ENCODE data around the gene PSMG4. TPM values are rescaled to one million over a fixed set of nuclear protein-coding genes. Genes with fewer than 3 reads are reported as not detected.

The PSMG4 gene
- total and polyA plus RNA-seq, 9 of the 15 experiments (the other 6 are each of a cell fraction or from before 2014, with no cell fraction given), result 12.9 to 185 (median 52.0) TPM

DNA sequence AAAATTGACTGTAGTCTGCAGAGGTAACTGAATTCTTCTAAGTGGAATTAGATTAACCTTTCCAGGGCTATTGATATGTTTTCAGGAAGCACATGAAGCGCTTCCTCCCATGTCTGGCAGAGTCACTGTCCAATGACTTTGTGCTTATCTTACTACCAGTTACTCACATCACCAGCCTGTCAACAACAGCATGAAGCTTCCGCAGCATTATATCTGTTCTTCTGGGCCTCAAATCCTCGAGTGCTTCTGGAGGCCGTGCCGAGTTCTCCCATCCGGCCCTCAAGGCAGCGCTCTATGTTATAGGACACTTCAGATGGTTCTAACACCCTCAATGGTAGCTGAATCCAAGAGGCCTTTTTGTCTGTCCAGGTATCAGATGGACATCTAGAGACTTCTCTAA lies 33.2 kb downstream of the PSMG4 start (continued):
- no peak for TF ChIP-seq ILK (tag; IDR thresholded peaks at IDR 0.05; ENCODE audit: borderline replicate concordance, low read depth)
- no peak for TF ChIP-seq ZNF668 (CRISPR knock-in tag; IDR thresholded peaks at IDR 0.05)
- no peak for TF ChIP-seq NR3C1 (CRISPR knock-in tag; IDR thresholded peaks at IDR 0.05)
- TF ChIP-seq, protein P1, sequence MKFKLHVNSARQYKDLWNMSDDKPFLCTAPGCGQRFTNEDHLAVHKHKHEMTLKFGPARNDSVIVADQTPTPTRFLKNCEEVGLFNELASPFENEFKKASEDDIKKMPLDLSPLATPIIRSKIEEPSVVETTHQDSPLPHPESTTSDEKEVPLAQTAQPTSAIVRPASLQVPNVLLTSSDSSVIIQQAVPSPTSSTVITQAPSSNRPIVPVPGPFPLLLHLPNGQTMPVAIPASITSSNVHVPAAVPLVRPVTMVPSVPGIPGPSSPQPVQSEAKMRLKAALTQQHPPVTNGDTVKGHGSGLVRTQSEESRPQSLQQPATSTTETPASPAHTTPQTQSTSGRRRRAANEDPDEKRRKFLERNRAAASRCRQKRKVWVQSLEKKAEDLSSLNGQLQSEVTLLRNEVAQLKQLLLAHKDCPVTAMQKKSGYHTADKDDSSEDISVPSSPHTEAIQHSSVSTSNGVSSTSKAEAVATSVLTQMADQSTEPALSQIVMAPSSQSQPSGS (CRISPR knock-in tag; IDR thresholded peaks at IDR 0.05), result no peak
- TF ChIP-seq ZNF311 (CRISPR knock-in tag; IDR thresholded peaks at IDR 0.05), result 0 out of 2 replicates have a peak, but pooled peaks have one; percentile 42
- no peak for TF ChIP-seq SMAD1 (IDR thresholded peaks at IDR 0.05; ENCODE audit: low read depth, low read length, partially characterized antibody)
- TF ChIP-seq COPS2 (conservative IDR thresholded peaks at IDR 0.05), result no peak
- TF ChIP-seq RAD21 (CRISPR knock-in tag; conservative IDR thresholded peaks at IDR 0.05 in 1 of 2, IDR thresholded peaks at IDR 0.05 in 1 of 2), result peak; percentile 22 to 31; a peak in 2 of 4 replicates
- no peak for TF ChIP-seq TARDBP (IDR thresholded peaks at IDR 0.05)
- TF ChIP-seq GATAD2B (IDR thresholded peaks at IDR 0.05; ENCODE audit: borderline replicate concordance), result no peak; the same call in 1 of the 2 replicates
- peak; percentile 91 for TF ChIP-seq ETV1 (tag; conservative IDR thresholded peaks at IDR 0.05; ENCODE audit: low read depth)
- no peak for TF ChIP-seq SAFB2 (IDR thresholded peaks at IDR 0.05; ENCODE audit: borderline replicate concordance, low read depth, low read length, severe bottlenecking)
- TF ChIP-seq, protein P2, sequence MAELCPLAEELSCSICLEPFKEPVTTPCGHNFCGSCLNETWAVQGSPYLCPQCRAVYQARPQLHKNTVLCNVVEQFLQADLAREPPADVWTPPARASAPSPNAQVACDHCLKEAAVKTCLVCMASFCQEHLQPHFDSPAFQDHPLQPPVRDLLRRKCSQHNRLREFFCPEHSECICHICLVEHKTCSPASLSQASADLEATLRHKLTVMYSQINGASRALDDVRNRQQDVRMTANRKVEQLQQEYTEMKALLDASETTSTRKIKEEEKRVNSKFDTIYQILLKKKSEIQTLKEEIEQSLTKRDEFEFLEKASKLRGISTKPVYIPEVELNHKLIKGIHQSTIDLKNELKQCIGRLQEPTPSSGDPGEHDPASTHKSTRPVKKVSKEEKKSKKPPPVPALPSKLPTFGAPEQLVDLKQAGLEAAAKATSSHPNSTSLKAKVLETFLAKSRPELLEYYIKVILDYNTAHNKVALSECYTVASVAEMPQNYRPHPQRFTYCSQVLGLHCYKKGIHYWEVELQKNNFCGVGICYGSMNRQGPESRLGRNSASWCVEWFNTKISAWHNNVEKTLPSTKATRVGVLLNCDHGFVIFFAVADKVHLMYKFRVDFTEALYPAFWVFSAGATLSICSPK (IDR thresholded peaks at IDR 0.05; ENCODE audit: borderline replicate concordance), result no peak
- no peak for TF ChIP-seq MBD2 (IDR thresholded peaks at IDR 0.05; ENCODE audit: borderline replicate concordance, low read depth)
- TF ChIP-seq, protein P3, sequence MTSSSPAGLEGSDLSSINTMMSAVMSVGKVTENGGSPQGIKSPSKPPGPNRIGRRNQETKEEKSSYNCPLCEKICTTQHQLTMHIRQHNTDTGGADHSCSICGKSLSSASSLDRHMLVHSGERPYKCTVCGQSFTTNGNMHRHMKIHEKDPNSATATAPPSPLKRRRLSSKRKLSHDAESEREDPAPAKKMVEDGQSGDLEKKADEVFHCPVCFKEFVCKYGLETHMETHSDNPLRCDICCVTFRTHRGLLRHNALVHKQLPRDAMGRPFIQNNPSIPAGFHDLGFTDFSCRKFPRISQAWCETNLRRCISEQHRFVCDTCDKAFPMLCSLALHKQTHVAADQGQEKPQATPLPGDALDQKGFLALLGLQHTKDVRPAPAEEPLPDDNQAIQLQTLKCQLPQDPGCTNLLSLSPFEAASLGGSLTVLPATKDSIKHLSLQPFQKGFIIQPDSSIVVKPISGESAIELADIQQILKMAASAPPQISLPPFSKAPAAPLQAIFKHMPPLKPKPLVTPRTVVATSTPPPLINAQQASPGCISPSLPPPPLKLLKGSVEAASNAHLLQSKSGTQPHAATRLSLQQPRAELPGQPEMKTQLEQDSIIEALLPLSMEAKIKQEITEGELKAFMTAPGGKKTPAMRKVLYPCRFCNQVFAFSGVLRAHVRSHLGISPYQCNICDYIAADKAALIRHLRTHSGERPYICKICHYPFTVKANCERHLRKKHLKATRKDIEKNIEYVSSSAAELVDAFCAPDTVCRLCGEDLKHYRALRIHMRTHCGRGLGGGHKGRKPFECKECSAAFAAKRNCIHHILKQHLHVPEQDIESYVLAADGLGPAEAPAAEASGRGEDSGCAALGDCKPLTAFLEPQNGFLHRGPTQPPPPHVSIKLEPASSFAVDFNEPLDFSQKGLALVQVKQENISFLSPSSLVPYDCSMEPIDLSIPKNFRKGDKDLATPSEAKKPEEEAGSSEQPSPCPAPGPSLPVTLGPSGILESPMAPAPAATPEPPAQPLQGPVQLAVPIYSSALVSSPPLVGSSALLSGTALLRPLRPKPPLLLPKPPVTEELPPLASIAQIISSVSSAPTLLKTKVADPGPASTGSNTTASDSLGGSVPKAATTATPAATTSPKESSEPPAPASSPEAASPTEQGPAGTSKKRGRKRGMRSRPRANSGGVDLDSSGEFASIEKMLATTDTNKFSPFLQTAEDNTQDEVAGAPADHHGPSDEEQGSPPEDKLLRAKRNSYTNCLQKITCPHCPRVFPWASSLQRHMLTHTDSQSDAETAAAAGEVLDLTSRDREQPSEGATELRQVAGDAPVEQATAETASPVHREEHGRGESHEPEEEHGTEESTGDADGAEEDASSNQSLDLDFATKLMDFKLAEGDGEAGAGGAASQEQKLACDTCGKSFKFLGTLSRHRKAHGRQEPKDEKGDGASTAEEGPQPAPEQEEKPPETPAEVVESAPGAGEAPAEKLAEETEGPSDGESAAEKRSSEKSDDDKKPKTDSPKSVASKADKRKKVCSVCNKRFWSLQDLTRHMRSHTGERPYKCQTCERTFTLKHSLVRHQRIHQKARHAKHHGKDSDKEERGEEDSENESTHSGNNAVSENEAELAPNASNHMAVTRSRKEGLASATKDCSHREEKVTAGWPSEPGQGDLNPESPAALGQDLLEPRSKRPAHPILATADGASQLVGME (CRISPR knock-in tag; IDR thresholded peaks at IDR 0.05), result no peak
- TF ChIP-seq, protein P4, sequence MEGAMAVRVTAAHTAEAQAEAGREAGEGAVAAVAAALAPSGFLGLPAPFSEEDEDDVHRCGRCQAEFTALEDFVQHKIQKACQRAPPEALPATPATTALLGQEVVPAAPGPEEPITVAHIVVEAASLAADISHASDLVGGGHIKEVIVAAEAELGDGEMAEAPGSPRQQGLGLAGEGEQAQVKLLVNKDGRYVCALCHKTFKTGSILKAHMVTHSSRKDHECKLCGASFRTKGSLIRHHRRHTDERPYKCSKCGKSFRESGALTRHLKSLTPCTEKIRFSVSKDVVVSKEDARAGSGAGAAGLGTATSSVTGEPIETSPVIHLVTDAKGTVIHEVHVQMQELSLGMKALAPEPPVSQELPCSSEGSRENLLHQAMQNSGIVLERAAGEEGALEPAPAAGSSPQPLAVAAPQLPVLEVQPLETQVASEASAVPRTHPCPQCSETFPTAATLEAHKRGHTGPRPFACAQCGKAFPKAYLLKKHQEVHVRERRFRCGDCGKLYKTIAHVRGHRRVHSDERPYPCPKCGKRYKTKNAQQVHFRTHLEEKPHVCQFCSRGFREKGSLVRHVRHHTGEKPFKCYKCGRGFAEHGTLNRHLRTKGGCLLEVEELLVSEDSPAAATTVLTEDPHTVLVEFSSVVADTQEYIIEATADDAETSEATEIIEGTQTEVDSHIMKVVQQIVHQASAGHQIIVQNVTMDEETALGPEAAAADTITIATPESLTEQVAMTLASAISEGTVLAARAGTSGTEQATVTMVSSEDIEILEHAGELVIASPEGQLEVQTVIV (CRISPR knock-in tag; IDR thresholded peaks at IDR 0.05; ENCODE audit: borderline replicate concordance), result no peak
